HepG2 (cell line): ENCODE results near the gene CASZ1. TPM values are rescaled to one million over a fixed set of nuclear protein-coding genes. Genes with fewer than 3 reads are reported as not detected.

Experiments
- ATAC-seq: fragments of 200-7000 bp; cut with Tn5 transposase; 3 replicates; pipeline ENCODE4 v1.9.1; 2020; ENCODE audit warnings: mild to moderate bottlenecking, moderate library complexity
- BruUV-seq: library from RNA; stranded (reverse); fragments of 400-500 nt; replicated peaks from 2 replicates; lab custom pipeline; 2021; lab: Mats Ljungman, UMichigan
- CTCF ChIA-PET: fragments of 300-600 bp; formaldehyde crosslinking; extraction: SDS; loops from one replicate; lab custom pipeline; 2021; ENCODE audit warnings: low total read pairs, inconsistent platforms, low intra/inter-chr PET ratio; lab: Yijun Ruan, JAX
- POLR2A ChIA-PET: fragments of 350-600 bp; sonication (Branson Sonifier 250); formaldehyde crosslinking; loops from one replicate; lab custom pipeline; 2020; ENCODE audit warnings: antibody characterized with exemption, inconsistent platforms; lab: Yijun Ruan, JAX
- DNase-seq: peaks from one replicate; pipeline ENCODE4 v3.0.0-alpha.2; 2015; ENCODE audit warnings: low spot score
- FAIRE-seq: peaks from 3 replicates; lab custom pipeline; 2011; peaks lifted over from hg19 to GRCh38; lab: Jason Lieb, UNC
- H2AFZ ChIP-seq: one replicate; pipeline ENCODE4 v1.6.1; 2011; ENCODE audit warnings: low read length, inconsistent platforms
- H3K27ac ChIP-seq: fragments of 300-600 bp; 3 replicates; pipeline ENCODE4 v1.8.0; 2011; ENCODE audit warnings: mixed run types, mild to moderate bottlenecking, mixed read lengths, low read length, inconsistent platforms; ENCODE audit not compliant: insufficient read depth; ENCODE audit errors: extremely low read length
- H3K27me3 ChIP-seq, 2 experiments: fragments of 200-600 bp in 1 of 2; 2 replicates in 1 of 2; 3 replicates in 1 of 2; pipeline versions ENCODE4 v1.6.0 to v1.8.0; 2011; ENCODE audit warnings: low read length in 2 of 2, mild to moderate bottlenecking in 2 of 2, moderate library complexity in 2 of 2, inconsistent platforms in 1 of 2; ENCODE audit not compliant: insufficient read depth in 2 of 2, control insufficient read depth in 1 of 2
- H3K36me3 ChIP-seq, 2 experiments: fragments of 200-600 bp in 1 of 2; replicated peaks in 1 of 2; 2 replicates in 1 of 2; 3 replicates in 1 of 2; pipeline versions ENCODE4 v1.5.1 to v1.8.0; 2011; ENCODE audit warnings: low read length in 2 of 2, inconsistent platforms in 1 of 2; ENCODE audit not compliant: insufficient read depth in 2 of 2, control insufficient read depth in 1 of 2
- H3K4me1 ChIP-seq: 2 replicates; pipeline ENCODE4 v1.5.1; 2012; ENCODE audit warnings: low read length, inconsistent platforms; ENCODE audit not compliant: insufficient read depth
- H3K4me2 ChIP-seq: 2 replicates; pipeline ENCODE4 v1.6.0; 2011; ENCODE audit warnings: low read depth, low read length, inconsistent platforms
- H3K4me3 ChIP-seq, 3 experiments: fragments of 200-600 bp in 1 of 3; sonication (generic), shearing (Covaris generic) in 1 of 3; replicated peaks in 1 of 3; 2 replicates each; pipeline ENCODE4 v1.5.1; 2011 to 2016; ENCODE audit warnings: low read length in 3 of 3, inconsistent platforms in 2 of 3, low read depth in 2 of 3, mild to moderate bottlenecking in 2 of 3, control low read depth in 1 of 3, mixed read lengths in 1 of 3; ENCODE audit not compliant: insufficient read depth in 1 of 3
- H3K79me2 ChIP-seq: one replicate; pipeline ENCODE4 v1.6.1; 2011; ENCODE audit warnings: low read length, inconsistent platforms; ENCODE audit not compliant: insufficient read depth
- H3K9ac ChIP-seq: 2 replicates; pipeline ENCODE4 v1.6.0; 2011; ENCODE audit warnings: mild to moderate bottlenecking, low read depth, low read length, inconsistent platforms; ENCODE audit not compliant: insufficient read depth
- H3K9me3 ChIP-seq: 2 replicates; pipeline ENCODE4 v1.5.1; 2012; ENCODE audit warnings: mild to moderate bottlenecking, low read length
- H4K20me1 ChIP-seq: 2 replicates; pipeline ENCODE4 v1.6.0; 2011; ENCODE audit warnings: inconsistent platforms, mild to moderate bottlenecking, low read length, moderate library complexity; ENCODE audit not compliant: insufficient read depth
- BRCA1 ChIP-seq: sonication (generic); formaldehyde crosslinking; IDR thresholded peaks from 2 replicates; pipeline ENCODE4 v1.4.0; 2020; ENCODE audit warnings: missing genetic modification reagents
- CBFB ChIP-seq: sonication (generic); formaldehyde crosslinking; IDR thresholded peaks from 2 replicates; pipeline ENCODE4 v1.4.0; 2020; ENCODE audit warnings: missing genetic modification reagents
- CEBPB ChIP-seq: IDR thresholded peaks from 2 replicates; pipeline ENCODE4 v1.6.1; 2011; ENCODE audit warnings: low read depth, low read length, improper control_type of control experiment, borderline replicate concordance
- HDAC2 ChIP-seq: sonication (generic); formaldehyde crosslinking; IDR thresholded peaks from 2 replicates; pipeline ENCODE4 v1.4.0; 2020; ENCODE audit warnings: missing genetic modification reagents
- KDM4B ChIP-seq: sonication (generic); formaldehyde crosslinking; IDR thresholded peaks from 2 replicates; pipeline ENCODE4 v1.4.0; 2020; ENCODE audit warnings: missing genetic modification reagents
- MIER3 ChIP-seq: IDR thresholded peaks from 2 replicates; pipeline ENCODE4 v1.6.1; 2016; ENCODE audit warnings: missing compliant biosample characterization, borderline replicate concordance
- NFE2 ChIP-seq: sonication (generic); formaldehyde crosslinking; IDR thresholded peaks from 2 replicates; pipeline ENCODE4 v1.4.0; 2020; ENCODE audit warnings: missing genetic modification reagents
- RFX3 ChIP-seq: IDR thresholded peaks from 2 replicates; pipeline ENCODE4 v1.6.1; 2016; ENCODE audit warnings: missing biosample characterization, missing genetic modification reagents
- SRY ChIP-seq: sonication (generic); formaldehyde crosslinking; IDR thresholded peaks from 2 replicates; pipeline ENCODE4 v1.8.0; 2022; ENCODE audit warnings: mild to moderate bottlenecking, missing genetic modification reagents
- ZNF17 ChIP-seq: sonication (generic); formaldehyde crosslinking; IDR thresholded peaks from 2 replicates; pipeline ENCODE4 v1.5.0; 2020; ENCODE audit warnings: mild to moderate bottlenecking, missing genetic modification reagents
- ZNF18 ChIP-seq: sonication (generic); formaldehyde crosslinking; IDR thresholded peaks from 2 replicates; pipeline ENCODE4 v1.8.0; 2022; ENCODE audit warnings: mild to moderate bottlenecking, missing genetic modification reagents; ENCODE audit not compliant: insufficient replicate concordance
- ZNF562 ChIP-seq: sonication (generic); formaldehyde crosslinking; IDR thresholded peaks from 2 replicates; pipeline ENCODE4 v1.8.0; 2022; ENCODE audit warnings: missing genetic modification reagents, borderline replicate concordance
- ZNF7 ChIP-seq: IDR thresholded peaks from 2 replicates; pipeline ENCODE4 v1.6.1; 2016; ENCODE audit warnings: missing biosample characterization, missing genetic modification reagents
- ZNF704 ChIP-seq: sonication (generic); formaldehyde crosslinking; IDR thresholded peaks from 2 replicates; pipeline ENCODE4 v1.8.1; 2023; ENCODE audit warnings: mild to moderate bottlenecking, inconsistent platforms, moderate library complexity, missing genetic modification reagents, borderline replicate concordance
- ZSCAN29 ChIP-seq: sonication (generic); formaldehyde crosslinking; conservative IDR thresholded peaks from 2 replicates; pipeline ENCODE4 v1.4.0; 2020; ENCODE audit warnings: mild to moderate bottlenecking, missing genetic modification reagents
- WGBS: methylation state at CpG from one replicate; pipeline ENCODE4 v1.1.6; 2017; ENCODE audit warnings: low lambda C conversion rate; 5-methylcytosine and 5-hydroxymethylcytosine counted together
- in situ Hi-C: cut with HindIII; loops from 2 replicates; pipeline ENCODE4 v1.10.0; 2017; ENCODE audit warnings: low pct_unique_long_range_greater_than_20kb; ENCODE audit not compliant: extremely low pct_ligation_motif_present
- intact Hi-C: fragments of 100-400 bp; cut with micrococcal nuclease; formaldehyde crosslinking; loops from one replicate; pipeline ENCODE4 v1.10.0; 2022; ENCODE audit not compliant: unreplicated experiment
- polyA plus RNA-seq, 8 experiments: library from polyadenylated mRNA; depleted of rRNA in 3 of 8; stranded (reverse) in 7 of 8; unstranded in 1 of 8; fragments of >200 nt; fragmentation: Illumina TruSeq in 4 of 8; extraction: Trizol in 4 of 8; gene quantifications; 2 replicates each; pipeline versions ENCODE4 v1.2.1 to v1.2.3, GENCODE V29; 2011 to 2016; ENCODE audit warnings: low read depth in 4 of 8, missing spikeins in 1 of 8, mixed read lengths in 1 of 8; ENCODE audit not compliant: insufficient read depth in 1 of 8
- total RNA-seq, 5 experiments: library from RNA; depleted of rRNA; stranded (reverse); fragments of >200 nt; fragmentation: Illumina TruSeq; extraction: Trizol; gene quantifications; 2 replicates each; pipeline ENCODE4 v1.2.3, GENCODE V29; 2016; ENCODE audit warnings: low read depth in 1 of 5
- TF ChIP-seq, protein P1 (sequence below): sonication (generic); formaldehyde crosslinking; IDR thresholded peaks from 2 replicates; pipeline ENCODE4 v1.5.1; 2020; ENCODE audit warnings: mild to moderate bottlenecking, missing genetic modification reagents, moderate library complexity

Gene CASZ1
- total and polyA plus RNA-seq, 2 of the 13 experiments (the other 11 are each of a cell fraction or from before 2014, with no cell fraction given) = 1.9 to 3.7 TPM

GRCh38 chr1:10653370-10654125 lies 142.9 kb downstream of the CASZ1 start (continued):
- TF ChIP-seq ZNF18 (CRISPR knock-in tag) (no peak), CBFB (CRISPR knock-in tag) (no peak), ZNF704 (CRISPR knock-in tag) (no peak)

- no peak overlapping the region for H2AFZ ChIP-seq
- CTCF ChIA-PET = no interaction called here
- no peak for ATAC-seq
- H3K79me2 ChIP-seq = no peaks in the 10 kb centered on the region
- H3K9ac ChIP-seq = no peak overlapping the region
- no peaks in the 10 kb centered on the region for H3K36me3 ChIP-seq
- H3K4me3 ChIP-seq = no peak overlapping the region
- 83% methylated on average over 10 of the region's 12 CpGs for WGBS
- FAIRE-seq = no peak
- no peak overlapping the region for H3K4me2 ChIP-seq
- DNase-seq = no peak
- POLR2A ChIA-PET = no interaction called here
- H3K27me3 ChIP-seq = no peaks in the 10 kb centered on the region
- intact Hi-C loops = no loop called here
- H3K9me3 ChIP-seq = no peaks in the 10 kb centered on the region
- no peaks in the 10 kb centered on the region for H3K4me1 ChIP-seq
- no peak overlapping the region for H3K27ac ChIP-seq
- no TSS peak for BruUV-seq
- in situ Hi-C loops = no loop called here
- no peaks in the 10 kb centered on the region for H4K20me1 ChIP-seq
- TF ChIP-seq KDM4B (CRISPR knock-in tag) (no peak), ZNF7 (no peak), BRCA1 (no peak), CEBPB (no peak), NFE2 (no peak), SRY (CRISPR knock-in tag) (no peak), RFX3 (no peak), ZSCAN29 (no peak), ZNF562 (CRISPR knock-in tag) (no peak), HDAC2 (CRISPR knock-in tag) (no peak), MIER3 (CRISPR knock-in tag) (no peak), ZNF17 (CRISPR knock-in tag) (no peak)
- TF ChIP-seq, protein P1, sequence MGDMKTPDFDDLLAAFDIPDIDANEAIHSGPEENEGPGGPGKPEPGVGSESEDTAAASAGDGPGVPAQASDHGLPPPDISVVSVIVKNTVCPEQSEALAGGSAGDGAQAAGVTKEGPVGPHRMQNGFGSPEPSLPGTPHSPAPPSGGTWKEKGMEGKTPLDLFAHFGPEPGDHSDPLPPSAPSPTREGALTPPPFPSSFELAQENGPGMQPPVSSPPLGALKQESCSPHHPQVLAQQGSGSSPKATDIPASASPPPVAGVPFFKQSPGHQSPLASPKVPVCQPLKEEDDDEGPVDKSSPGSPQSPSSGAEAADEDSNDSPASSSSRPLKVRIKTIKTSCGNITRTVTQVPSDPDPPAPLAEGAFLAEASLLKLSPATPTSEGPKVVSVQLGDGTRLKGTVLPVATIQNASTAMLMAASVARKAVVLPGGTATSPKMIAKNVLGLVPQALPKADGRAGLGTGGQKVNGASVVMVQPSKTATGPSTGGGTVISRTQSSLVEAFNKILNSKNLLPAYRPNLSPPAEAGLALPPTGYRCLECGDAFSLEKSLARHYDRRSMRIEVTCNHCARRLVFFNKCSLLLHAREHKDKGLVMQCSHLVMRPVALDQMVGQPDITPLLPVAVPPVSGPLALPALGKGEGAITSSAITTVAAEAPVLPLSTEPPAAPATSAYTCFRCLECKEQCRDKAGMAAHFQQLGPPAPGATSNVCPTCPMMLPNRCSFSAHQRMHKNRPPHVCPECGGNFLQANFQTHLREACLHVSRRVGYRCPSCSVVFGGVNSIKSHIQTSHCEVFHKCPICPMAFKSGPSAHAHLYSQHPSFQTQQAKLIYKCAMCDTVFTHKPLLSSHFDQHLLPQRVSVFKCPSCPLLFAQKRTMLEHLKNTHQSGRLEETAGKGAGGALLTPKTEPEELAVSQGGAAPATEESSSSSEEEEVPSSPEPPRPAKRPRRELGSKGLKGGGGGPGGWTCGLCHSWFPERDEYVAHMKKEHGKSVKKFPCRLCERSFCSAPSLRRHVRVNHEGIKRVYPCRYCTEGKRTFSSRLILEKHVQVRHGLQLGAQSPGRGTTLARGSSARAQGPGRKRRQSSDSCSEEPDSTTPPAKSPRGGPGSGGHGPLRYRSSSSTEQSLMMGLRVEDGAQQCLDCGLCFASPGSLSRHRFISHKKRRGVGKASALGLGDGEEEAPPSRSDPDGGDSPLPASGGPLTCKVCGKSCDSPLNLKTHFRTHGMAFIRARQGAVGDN = no peak
Observed at GRCh38 chr1:10652626-10653025, 143.8 kb downstream of the CASZ1 start.
